ENCODE measurements around the gene KY.

- no peak for TF ChIP-seq CTCF (IDR thresholded peaks at IDR 0.05 in 4 of 5, conservative IDR thresholded peaks at IDR 0.05 in 1 of 5)
- TF ChIP-seq POLR2A (IDR thresholded peaks at IDR 0.05), result no peak
Observed at GRCh38 chr3:134619884-134620445, 30.9 kb downstream of the KY start.

Measured in gastrocnemius medialis (tissue), 4 donors.